ENCODE measurements around the gene LRRTM4.
A peak's percentile ranks its signal among the peaks of the same experiment; 100 is the strongest.
"Not testable (repeated sequence)": the region's sequence is repeated elsewhere in the genome, so short reads cannot be mapped to it uniquely, and the experiment has no call there.

LRRTM4 gene

GRCh38 chr2:77190721-77191346 is 331.3 kb downstream of the LRRTM4 start:
- no peaks in the 10 kb centered on the region for H3K36me3 ChIP-seq (replicated peaks; ENCODE audit: low read depth, low read length)
- no peak overlapping the region for H3K9ac ChIP-seq (ENCODE audit: low read length)
- no peaks in the 10 kb centered on the region for H3K9me3 ChIP-seq (ENCODE audit: insufficient read depth, low read length)
- no peak overlapping the region for H3K4me3 ChIP-seq (ENCODE audit: low read length)
- H3K27ac ChIP-seq (ENCODE audit: low read length), result no peak overlapping the region
- no peaks in the 10 kb centered on the region for H4K20me1 ChIP-seq (ENCODE audit: insufficient read depth, low read length)
- no peak overlapping the region for H3K4me2 ChIP-seq (ENCODE audit: low read length)
- no peaks in the 10 kb centered on the region for H3K79me2 ChIP-seq (ENCODE audit: low read length)
- TF ChIP-seq CTCF (IDR thresholded peaks at IDR 0.05; ENCODE audit: low read depth, low read length) (no peak), EZH2phosphoT487 (IDR thresholded peaks at IDR 0.05; ENCODE audit: low read depth) (no peak)
- H3K27me3 ChIP-seq (ENCODE audit: low read depth, low read length), result no peaks in the 10 kb centered on the region
- H3K4me1 ChIP-seq (ENCODE audit: low read length), result no peaks in the 10 kb centered on the region
- 0 out of 2 replicates have a peak overlapping the region, but pooled peaks have one; percentile 22 for H2AFZ ChIP-seq (ENCODE audit: low read depth, low read length)

- Histone ChIP-seq H3K79me2 (ENCODE audit: low read length) (no peaks in the 10 kb centered on the region), H3K27ac (ENCODE audit: low read length) (no peak overlapping the region), H3K4me1 (ENCODE audit: low read length) (no peaks in the 10 kb centered on the region), H3K4me3 (ENCODE audit: low read length) (no peak overlapping the region), H3K36me3 (replicated peaks; ENCODE audit: low read depth, low read length) (no peaks in the 10 kb centered on the region), H3K9ac (ENCODE audit: low read length) (no peak overlapping the region), H3K4me2 (ENCODE audit: low read length) (no peak overlapping the region), H3K27me3 (ENCODE audit: low read depth, low read length) (no peaks in the 10 kb centered on the region), H4K20me1 (ENCODE audit: insufficient read depth, low read length) (no peaks in the 10 kb centered on the region), H2AFZ (ENCODE audit: low read depth, low read length) (no peak overlapping the region), H3K9me3 (ENCODE audit: insufficient read depth, low read length) (no peaks in the 10 kb centered on the region)
- no peak for TF ChIP-seq CTCF (IDR thresholded peaks at IDR 0.05; ENCODE audit: low read depth, low read length)
- TF ChIP-seq EZH2phosphoT487 (IDR thresholded peaks at IDR 0.05; ENCODE audit: low read depth), result no peak
Observed at GRCh38 chr2:77185052-77185451, 337.1 kb downstream of the LRRTM4 start.

- H3K4me2 ChIP-seq (ENCODE audit: low read length), result no peak overlapping the region
- no peaks in the 10 kb centered on the region for H3K36me3 ChIP-seq (replicated peaks; ENCODE audit: low read depth, low read length)
- no peak overlapping the region for H3K27ac ChIP-seq (ENCODE audit: low read length)
- H3K4me3 ChIP-seq (ENCODE audit: low read length), result no peak overlapping the region
- no peaks in the 10 kb centered on the region for H3K79me2 ChIP-seq (ENCODE audit: low read length)
- H4K20me1 ChIP-seq (ENCODE audit: insufficient read depth, low read length), result no peaks in the 10 kb centered on the region
- H3K9me3 ChIP-seq (ENCODE audit: insufficient read depth, low read length), result no peaks in the 10 kb centered on the region
- H3K27me3 ChIP-seq (ENCODE audit: low read depth, low read length), result no peaks in the 10 kb centered on the region
- H3K9ac ChIP-seq (ENCODE audit: low read length), result no peak overlapping the region
- TF ChIP-seq EZH2phosphoT487 (IDR thresholded peaks at IDR 0.05; ENCODE audit: low read depth) (no peak), CTCF (IDR thresholded peaks at IDR 0.05; ENCODE audit: low read depth, low read length) (no peak)
- no peak overlapping the region for H2AFZ ChIP-seq (ENCODE audit: low read depth, low read length)
- H3K4me1 ChIP-seq (ENCODE audit: low read length), result no peaks in the 10 kb centered on the region
Observed at GRCh38 chr2:77179297-77179696, 342.9 kb downstream of the LRRTM4 start.

GRCh38 chr2:77175266-77175780 is 346.9 kb downstream of the LRRTM4 start:
- not testable (repeated sequence) for H3K27ac ChIP-seq (ENCODE audit: low read length); H2AFZ ChIP-seq (ENCODE audit: low read depth, low read length); H3K4me1 ChIP-seq (ENCODE audit: low read length); H3K4me2 ChIP-seq (ENCODE audit: low read length); H3K79me2 ChIP-seq (ENCODE audit: low read length); H3K36me3 ChIP-seq (replicated peaks; ENCODE audit: low read depth, low read length); H3K27me3 ChIP-seq (ENCODE audit: low read depth, low read length); H3K4me3 ChIP-seq (ENCODE audit: low read length); H3K9ac ChIP-seq (ENCODE audit: low read length); H4K20me1 ChIP-seq (ENCODE audit: insufficient read depth, low read length); H3K9me3 ChIP-seq (ENCODE audit: insufficient read depth, low read length)

Data from OCI-LY3 (cell line).